HCT116 (cell line): ENCODE results near the gene ZDHHC1. TPM values are rescaled to one million over a fixed set of nuclear protein-coding genes. Genes with fewer than 3 reads are reported as not detected.

Experiments
- ATAC-seq: fragments of 200-7000 bp; cut with Tn5 transposase; 2 replicates; pipeline ENCODE4 v1.9.1; 2020; ENCODE audit warnings: mild to moderate bottlenecking, moderate library complexity
- BruUV-seq: library from RNA; stranded (reverse); fragments of 400-500 nt; replicated peaks from 2 replicates; lab custom pipeline; 2021; lab: Mats Ljungman, UMichigan
- CTCF ChIA-PET: fragments of 300-600 bp; sonication (Branson Sonifier 250); formaldehyde crosslinking; loops from one replicate; lab custom pipeline; 2021; ENCODE audit warnings: antibody characterized with exemption; lab: Charles Lee
- POLR2A ChIA-PET: fragments of 300-600, 350-600 bp; sonication (Branson Sonifier 250); formaldehyde crosslinking; loops from one replicate; lab custom pipeline; 2021; ENCODE audit warnings: antibody characterized with exemption; lab: Charles Lee
- RAD21 ChIA-PET, 2 experiments: fragments of 300-600 bp; sonication (Branson Sonifier 250); formaldehyde crosslinking; loops; one replicate each; lab custom pipeline; 2023; ENCODE audit warnings: low total read pairs in 2 of 2; ENCODE audit not compliant: uncharacterized antibody in 2 of 2, unreplicated experiment in 2 of 2, low non-redundant PET in 1 of 2; lab: Charles Lee
- DNase-seq: peaks from one replicate; pipeline ENCODE4 v3.0.0-alpha.2; 2010; ENCODE audit warnings: low read depth, low spot score
- H2AFZ ChIP-seq: fragments of 200-600 bp; shearing (Covaris generic), sonication (generic); 2 replicates; pipeline ENCODE4 v1.6.1; 2017; ENCODE audit warnings: low read depth, mixed run types, mixed read lengths, antibody characterized with exemption, low read length; ENCODE audit not compliant: poor library complexity, severe bottlenecking
- H3K27ac ChIP-seq: 2 replicates; pipeline ENCODE4 v1.5.1; 2012; ENCODE audit warnings: low read depth, low read length
- H3K27me3 ChIP-seq: fragments of 200-600 bp; sonication (generic); 2 replicates; pipeline ENCODE4 v1.6.1; 2016; ENCODE audit warnings: mixed run types, low read length, mixed read lengths; ENCODE audit not compliant: insufficient read depth
- H3K36me3 ChIP-seq, 2 experiments: fragments of 200-500 bp in 1 of 2; fragments of 200-600 bp in 1 of 2; sonication (Bioruptor generic) in 1 of 2; sonication (generic) in 1 of 2; 2 replicates each; pipeline versions ENCODE4 v1.5.1 to v1.6.1; 2014 to 2016; ENCODE audit warnings: low read length in 2 of 2, inconsistent platforms in 1 of 2, mixed read lengths in 1 of 2, mixed run types in 1 of 2; ENCODE audit not compliant: insufficient read depth in 2 of 2, control insufficient read depth in 1 of 2
- H3K4me1 ChIP-seq, 2 experiments: fragments of 200-600 bp in 1 of 2; sonication (generic) in 1 of 2; 2 replicates each; pipeline versions ENCODE4 v1.5.1 to v1.6.1; 2012 to 2017; ENCODE audit warnings: low read length in 2 of 2, inconsistent platforms in 1 of 2, mild to moderate bottlenecking in 1 of 2, mixed read lengths in 1 of 2, mixed run types in 1 of 2, moderate library complexity in 1 of 2; ENCODE audit not compliant: insufficient read depth in 2 of 2, control insufficient read depth in 1 of 2
- H3K4me2 ChIP-seq: fragments of 200-600 bp; sonication (generic); 2 replicates; pipeline ENCODE4 v1.6.1; 2017; ENCODE audit warnings: mixed run types, low read length, mixed read lengths
- H3K4me3 ChIP-seq, 2 experiments: fragments of 200-600 bp in 1 of 2; sonication (generic) in 1 of 2; replicated peaks in 1 of 2; 2 replicates each; pipeline ENCODE4 v1.5.1; 2011 to 2016; ENCODE audit warnings: low read length in 2 of 2, control low read depth in 1 of 2, low read depth in 1 of 2, mild to moderate bottlenecking in 1 of 2, mixed read lengths in 1 of 2, mixed run types in 1 of 2
- H3K79me2 ChIP-seq: fragments of 200-600 bp; sonication (generic); 2 replicates; pipeline ENCODE4 v1.6.1; 2017; ENCODE audit warnings: mild to moderate bottlenecking, mixed run types, low read length, moderate library complexity, mixed read lengths; ENCODE audit not compliant: insufficient read depth
- H3K9ac ChIP-seq: fragments of 200-600 bp; sonication (generic); 2 replicates; pipeline ENCODE4 v1.6.1; 2016; ENCODE audit warnings: low read length, mixed read lengths
- H3K9me2 ChIP-seq: fragments of 200-600 bp; sonication (generic), shearing (Covaris generic); 2 replicates; pipeline ENCODE4 v1.6.1; 2017; ENCODE audit warnings: mixed run types, mild to moderate bottlenecking, moderate library complexity; ENCODE audit not compliant: insufficient read depth
- H3K9me3 ChIP-seq, 2 experiments: fragments of 200-500 bp in 1 of 2; fragments of 200-600 bp in 1 of 2; sonication (Bioruptor generic) in 1 of 2; sonication (generic) in 1 of 2; 2 replicates each; pipeline ENCODE4 v1.6.1; 2014 to 2017; ENCODE audit warnings: low read length in 2 of 2, mixed read lengths in 2 of 2, inconsistent platforms in 1 of 2, low read depth in 1 of 2, mild to moderate bottlenecking in 1 of 2, mixed run types in 1 of 2, moderate library complexity in 1 of 2; ENCODE audit not compliant: control insufficient read depth in 1 of 2, insufficient read depth in 1 of 2
- H4K20me1 ChIP-seq: fragments of 200-600 bp; sonication (generic), shearing (Covaris generic); 2 replicates; pipeline ENCODE4 v1.6.1; 2017; ENCODE audit warnings: mixed run types, mild to moderate bottlenecking, moderate library complexity; ENCODE audit not compliant: insufficient read depth
- CBX3 ChIP-seq: IDR thresholded peaks from 2 replicates; pipeline ENCODE4 v1.6.1; 2012; ENCODE audit warnings: low read depth
- CEBPB ChIP-seq: IDR thresholded peaks from 2 replicates; pipeline ENCODE4 v1.6.1; 2012; ENCODE audit warnings: low read depth
- EGR1 ChIP-seq: IDR thresholded peaks from 2 replicates; pipeline ENCODE4 v1.6.1; 2012; ENCODE audit warnings: low read depth
- ELF1 ChIP-seq: IDR thresholded peaks from 2 replicates; pipeline ENCODE4 v1.6.1; 2012; ENCODE audit warnings: low read depth, borderline replicate concordance
- JUND ChIP-seq: IDR thresholded peaks from 2 replicates; pipeline ENCODE4 v1.6.1; 2012
- RAD21 ChIP-seq: IDR thresholded peaks from 2 replicates; pipeline ENCODE4 v1.6.1; 2012; ENCODE audit warnings: low read depth, mild to moderate bottlenecking
- SRF ChIP-seq: IDR thresholded peaks from 2 replicates; pipeline ENCODE4 v1.6.1; 2012; ENCODE audit warnings: low read depth
- YY1 ChIP-seq: IDR thresholded peaks from 2 replicates; pipeline ENCODE4 v1.6.1; 2011; ENCODE audit warnings: low read length, low read depth, moderate library complexity, mild to moderate bottlenecking; ENCODE audit not compliant: insufficient replicate concordance; ENCODE audit errors: extremely low read depth
- ZFX ChIP-seq: fragments of 450-650 bp; IDR thresholded peaks from 2 replicates; pipeline ENCODE4 v1.6.1; 2017
- ZNF274 ChIP-seq: fragments of 200-500 bp; sonication (Bioruptor generic); IDR thresholded peaks from 2 replicates; pipeline ENCODE4 v1.6.1; 2014; ENCODE audit warnings: mild to moderate bottlenecking, low read depth, low read length, inconsistent platforms
- intact Hi-C: fragments of 100-400 bp; cut with micrococcal nuclease; formaldehyde crosslinking; loops from 2 replicates; pipeline ENCODE4 v1.10.0; 2022
- total RNA-seq: library from RNA; stranded (reverse); gene quantifications from one replicate; pipeline ENCODE4 v1.2.1, GENCODE V29; 2021; ENCODE audit not compliant: unreplicated experiment
- TF ChIP-seq, protein P1 (sequence below): IDR thresholded peaks from 2 replicates; pipeline ENCODE4 v1.6.1; 2011; ENCODE audit warnings: mild to moderate bottlenecking, low read length, moderate library complexity; ENCODE audit not compliant: insufficient replicate concordance; ENCODE audit errors: extremely low read depth
- TF ChIP-seq, protein P2 (sequence below), 3 experiments: fragments of 200-600 bp in 1 of 3; sonication (generic) in 1 of 3; IDR thresholded peaks in 2 of 3; conservative IDR thresholded peaks in 1 of 3; 2 replicates each; pipeline ENCODE4 v1.5.1; 2012 to 2017; ENCODE audit warnings: low read depth in 2 of 3, low read length in 2 of 3, antibody characterized with exemption in 1 of 3, borderline replicate concordance in 1 of 3, control low read depth in 1 of 3, mild to moderate bottlenecking in 1 of 3, mixed read lengths in 1 of 3, mixed run types in 1 of 3, moderate library complexity in 1 of 3; ENCODE audit not compliant: insufficient read depth in 1 of 3
- TF ChIP-seq, protein P3 (sequence below): IDR thresholded peaks from 2 replicates; pipeline ENCODE4 v1.6.1; 2012; ENCODE audit warnings: low read depth

The ZDHHC1 gene
- total RNA-seq, 1 experiment from 2014 or later = 9.1 TPM

DNA sequence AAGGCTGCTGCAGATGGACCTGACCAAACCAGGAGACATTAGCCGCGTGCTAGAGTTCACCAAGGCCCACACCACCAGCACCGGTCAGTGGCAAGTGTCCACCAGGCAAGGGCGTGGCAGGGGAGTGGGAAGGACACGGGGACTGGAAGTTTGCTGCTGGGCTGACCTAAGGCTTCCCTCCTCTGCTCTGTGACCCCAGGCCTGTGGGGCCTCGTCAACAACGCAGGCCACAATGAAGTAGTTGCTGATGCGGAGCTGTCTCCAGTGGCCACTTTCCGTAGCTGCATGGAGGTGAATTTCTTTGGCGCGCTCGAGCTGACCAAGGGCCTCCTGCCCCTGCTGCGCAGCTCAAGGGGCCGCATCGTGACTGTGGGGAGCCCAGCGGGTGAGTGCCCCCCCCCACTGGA, 19.5 kb upstream of the ZDHHC1 start:
- intact Hi-C loops = no loop called here
- TF ChIP-seq CEBPB (no peak), JUND (no peak), CBX3 (no peak), ZNF274 (no peak), RAD21 (no peak), ZFX (no peak), YY1 (no peak), SRF (no peak), EGR1 (no peak), ELF1 (no peak)
- TF ChIP-seq, protein P1, sequence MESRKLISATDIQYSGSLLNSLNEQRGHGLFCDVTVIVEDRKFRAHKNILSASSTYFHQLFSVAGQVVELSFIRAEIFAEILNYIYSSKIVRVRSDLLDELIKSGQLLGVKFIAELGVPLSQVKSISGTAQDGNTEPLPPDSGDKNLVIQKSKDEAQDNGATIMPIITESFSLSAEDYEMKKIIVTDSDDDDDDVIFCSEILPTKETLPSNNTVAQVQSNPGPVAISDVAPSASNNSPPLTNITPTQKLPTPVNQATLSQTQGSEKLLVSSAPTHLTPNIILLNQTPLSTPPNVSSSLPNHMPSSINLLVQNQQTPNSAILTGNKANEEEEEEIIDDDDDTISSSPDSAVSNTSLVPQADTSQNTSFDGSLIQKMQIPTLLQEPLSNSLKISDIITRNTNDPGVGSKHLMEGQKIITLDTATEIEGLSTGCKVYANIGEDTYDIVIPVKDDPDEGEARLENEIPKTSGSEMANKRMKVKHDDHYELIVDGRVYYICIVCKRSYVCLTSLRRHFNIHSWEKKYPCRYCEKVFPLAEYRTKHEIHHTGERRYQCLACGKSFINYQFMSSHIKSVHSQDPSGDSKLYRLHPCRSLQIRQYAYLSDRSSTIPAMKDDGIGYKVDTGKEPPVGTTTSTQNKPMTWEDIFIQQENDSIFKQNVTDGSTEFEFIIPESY = no peak
- TF ChIP-seq, protein P2, sequence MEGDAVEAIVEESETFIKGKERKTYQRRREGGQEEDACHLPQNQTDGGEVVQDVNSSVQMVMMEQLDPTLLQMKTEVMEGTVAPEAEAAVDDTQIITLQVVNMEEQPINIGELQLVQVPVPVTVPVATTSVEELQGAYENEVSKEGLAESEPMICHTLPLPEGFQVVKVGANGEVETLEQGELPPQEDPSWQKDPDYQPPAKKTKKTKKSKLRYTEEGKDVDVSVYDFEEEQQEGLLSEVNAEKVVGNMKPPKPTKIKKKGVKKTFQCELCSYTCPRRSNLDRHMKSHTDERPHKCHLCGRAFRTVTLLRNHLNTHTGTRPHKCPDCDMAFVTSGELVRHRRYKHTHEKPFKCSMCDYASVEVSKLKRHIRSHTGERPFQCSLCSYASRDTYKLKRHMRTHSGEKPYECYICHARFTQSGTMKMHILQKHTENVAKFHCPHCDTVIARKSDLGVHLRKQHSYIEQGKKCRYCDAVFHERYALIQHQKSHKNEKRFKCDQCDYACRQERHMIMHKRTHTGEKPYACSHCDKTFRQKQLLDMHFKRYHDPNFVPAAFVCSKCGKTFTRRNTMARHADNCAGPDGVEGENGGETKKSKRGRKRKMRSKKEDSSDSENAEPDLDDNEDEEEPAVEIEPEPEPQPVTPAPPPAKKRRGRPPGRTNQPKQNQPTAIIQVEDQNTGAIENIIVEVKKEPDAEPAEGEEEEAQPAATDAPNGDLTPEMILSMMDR (IDR thresholded peaks at IDR 0.05 in 2 of 3, conservative IDR thresholded peaks at IDR 0.05 in 1 of 3; ENCODE audit: borderline replicate concordance in 1 of 3, insufficient read depth in 1 of 3, low read depth in 2 of 3, low read length in 2 of 3) = no peak
- TF ChIP-seq, protein P3, sequence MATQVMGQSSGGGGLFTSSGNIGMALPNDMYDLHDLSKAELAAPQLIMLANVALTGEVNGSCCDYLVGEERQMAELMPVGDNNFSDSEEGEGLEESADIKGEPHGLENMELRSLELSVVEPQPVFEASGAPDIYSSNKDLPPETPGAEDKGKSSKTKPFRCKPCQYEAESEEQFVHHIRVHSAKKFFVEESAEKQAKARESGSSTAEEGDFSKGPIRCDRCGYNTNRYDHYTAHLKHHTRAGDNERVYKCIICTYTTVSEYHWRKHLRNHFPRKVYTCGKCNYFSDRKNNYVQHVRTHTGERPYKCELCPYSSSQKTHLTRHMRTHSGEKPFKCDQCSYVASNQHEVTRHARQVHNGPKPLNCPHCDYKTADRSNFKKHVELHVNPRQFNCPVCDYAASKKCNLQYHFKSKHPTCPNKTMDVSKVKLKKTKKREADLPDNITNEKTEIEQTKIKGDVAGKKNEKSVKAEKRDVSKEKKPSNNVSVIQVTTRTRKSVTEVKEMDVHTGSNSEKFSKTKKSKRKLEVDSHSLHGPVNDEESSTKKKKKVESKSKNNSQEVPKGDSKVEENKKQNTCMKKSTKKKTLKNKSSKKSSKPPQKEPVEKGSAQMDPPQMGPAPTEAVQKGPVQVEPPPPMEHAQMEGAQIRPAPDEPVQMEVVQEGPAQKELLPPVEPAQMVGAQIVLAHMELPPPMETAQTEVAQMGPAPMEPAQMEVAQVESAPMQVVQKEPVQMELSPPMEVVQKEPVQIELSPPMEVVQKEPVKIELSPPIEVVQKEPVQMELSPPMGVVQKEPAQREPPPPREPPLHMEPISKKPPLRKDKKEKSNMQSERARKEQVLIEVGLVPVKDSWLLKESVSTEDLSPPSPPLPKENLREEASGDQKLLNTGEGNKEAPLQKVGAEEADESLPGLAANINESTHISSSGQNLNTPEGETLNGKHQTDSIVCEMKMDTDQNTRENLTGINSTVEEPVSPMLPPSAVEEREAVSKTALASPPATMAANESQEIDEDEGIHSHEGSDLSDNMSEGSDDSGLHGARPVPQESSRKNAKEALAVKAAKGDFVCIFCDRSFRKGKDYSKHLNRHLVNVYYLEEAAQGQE = no peak
- no TSS peak for BruUV-seq
- ChIA-PET CTCF (interaction anchor here (0.8 to 1.4 kb wide), 3 partner anchors 12 to 580 kb away, joined by 3 to 4 read pairs (median 4); no protein-coding TSS in a partner anchor), RAD21 (no interaction called here), POLR2A (no interaction called here)
- DNase-seq (no peak), ATAC-seq (no peak)
- H3K4me2 ChIP-seq = no peak overlapping the region
- no peak overlapping the region for H3K27ac ChIP-seq
- no peak overlapping the region for H2AFZ ChIP-seq
- H3K9ac ChIP-seq = no peak overlapping the region
- no peaks in the 10 kb centered on the region for H4K20me1 ChIP-seq
- peaks cover 0 to 7% of the 10 kb centered on the region in 2 experiments; a peak in 1 of 4 replicates for H3K36me3 ChIP-seq
- H3K9me3 ChIP-seq = no peaks in the 10 kb centered on the region
- no peaks in the 10 kb centered on the region for H3K79me2 ChIP-seq
- no peaks in the 10 kb centered on the region for H3K27me3 ChIP-seq
- no peaks in the 10 kb centered on the region for H3K9me2 ChIP-seq
- peaks cover 6 to 15% of the 10 kb centered on the region in 2 experiments; a peak in 3 of 4 replicates for H3K4me1 ChIP-seq
- no peak overlapping the region for H3K4me3 ChIP-seq
